Tibial artery (tissue), 4 donors: ENCODE measurements around the gene XPO6.

Source experiments
- DNase-seq, 2 donors: peaks; one replicate each; pipeline ENCODE4 v3.0.0-alpha.2; 2019
- H3K27ac ChIP-seq, 2 donors: fragments of 200-600 bp; sonication (generic) in 1 of 2; 1 replicate in 1 of 2; 2 replicates in 1 of 2; pipeline ENCODE4 v1.5.1; 2018 to 2019; ENCODE audit warnings: mild to moderate bottlenecking in 1 of 2
- H3K27me3 ChIP-seq, 2 donors: fragments of 200-600 bp; sonication (generic) in 1 of 2; one replicate each; pipeline versions ENCODE4 v1.5.1 to v1.6.0; 2016 to 2019
- H3K36me3 ChIP-seq, 3 donors: fragments of 200-600 bp; sonication (generic) in 2 of 3; one replicate each; pipeline ENCODE4 v1.5.1; 2016 to 2019; ENCODE audit warnings: mild to moderate bottlenecking in 2 of 3
- H3K4me1 ChIP-seq, 4 donors: fragments of 200-600 bp; sonication (generic) in 2 of 4; 1 replicate in 3 of 4; 2 replicates in 1 of 4; pipeline ENCODE4 v1.5.1; 2016 to 2019
- H3K4me3 ChIP-seq, 2 donors: fragments of 200-600 bp; sonication (generic) in 1 of 2; 1 replicate in 1 of 2; 2 replicates in 1 of 2; pipeline ENCODE4 v1.5.1; 2018 to 2019; ENCODE audit warnings: mild to moderate bottlenecking in 2 of 2
- H3K9me3 ChIP-seq, 3 donors: fragments of 200-600 bp; sonication (generic) in 1 of 3; one replicate each; pipeline ENCODE4 v1.5.1; 2016 to 2019
- intact Hi-C: fragments of 100-400 bp; cut with DNase I; formaldehyde crosslinking; loops from one replicate; pipeline ENCODE4 v1.15.0; 2023; ENCODE audit warnings: low total_unique reads
- TF ChIP-seq, protein P1 (sequence below), 2 experiments: fragments of 200-600 bp in 1 of 2; fragments of 450-650 bp in 1 of 2; IDR thresholded peaks; one replicate each; pipeline ENCODE4 v1.5.1; 2017 to 2019; ENCODE audit warnings: antibody characterized with exemption in 2 of 2, mild to moderate bottlenecking in 1 of 2, moderate library complexity in 1 of 2

The XPO6 gene

DNA sequence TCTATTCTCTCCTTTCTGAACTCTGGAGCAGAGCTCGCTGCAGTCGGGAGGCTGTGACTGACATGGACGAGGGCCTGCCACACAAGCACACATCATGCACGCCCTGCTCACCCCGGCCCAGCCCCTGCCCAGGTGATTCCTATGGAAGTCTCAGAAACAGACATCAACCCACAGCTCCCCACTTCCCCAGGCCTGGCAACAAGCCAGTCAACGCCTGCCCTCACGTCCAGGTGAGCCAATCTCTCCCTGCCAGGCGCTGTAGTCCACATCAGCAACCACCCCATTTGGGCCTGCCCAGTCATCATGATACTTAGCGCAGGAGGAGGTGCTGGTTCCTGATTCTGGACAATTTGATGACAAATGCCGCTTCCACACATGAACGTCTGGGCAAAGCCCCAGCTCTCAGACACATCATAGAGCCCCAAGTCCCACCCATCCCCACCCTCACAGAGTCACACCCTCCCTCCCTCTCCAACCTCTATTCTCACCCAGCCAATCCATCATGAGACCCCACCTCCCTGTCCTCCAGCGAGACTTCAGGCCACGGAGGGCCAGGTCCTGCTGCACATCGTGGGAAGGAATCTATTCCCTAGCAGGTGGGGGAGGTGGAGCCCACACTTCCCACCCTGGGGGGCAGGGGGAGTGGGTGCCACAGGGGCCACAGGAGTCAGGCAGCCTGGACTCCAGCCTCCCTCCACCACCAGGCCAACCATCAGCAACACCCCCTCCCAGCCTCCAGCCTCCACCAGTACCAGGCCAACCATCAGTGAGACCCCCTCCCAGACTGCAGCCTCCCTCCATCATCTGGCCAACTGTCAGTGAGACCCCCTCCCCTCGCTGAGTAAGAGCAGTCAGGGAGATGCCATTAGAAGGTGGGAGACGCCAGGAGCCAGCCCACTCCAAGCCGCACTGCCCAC, 114.5 kb downstream of the XPO6 start:
- Histone ChIP-seq H3K4me1 (no peaks in the 10 kb centered on the region), H3K36me3 (peaks cover 39 to 64% (median 55%) of the 10 kb centered on the region in 3 donors)
- peak in 1 of 2 donors; percentile 63 for DNase-seq

DNA sequence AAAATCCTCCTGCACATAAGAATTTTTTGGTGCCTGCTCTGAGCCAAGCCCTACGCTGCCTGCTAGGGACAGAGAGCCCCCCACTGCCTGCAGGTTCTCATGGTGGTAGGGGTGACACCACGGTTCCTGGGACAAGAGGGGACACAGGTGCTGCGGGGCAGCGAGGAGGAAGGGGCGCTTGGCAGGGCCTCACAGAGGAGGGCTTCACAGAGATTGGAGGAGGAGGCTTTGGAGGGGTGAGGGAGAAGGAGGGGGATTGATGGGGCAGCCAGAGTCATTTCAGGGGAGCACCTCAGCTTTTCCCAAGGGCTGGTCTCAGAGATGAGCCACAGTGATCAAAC, 118.4 kb downstream of the XPO6 start:
- no peaks in the 10 kb centered on the region for H3K4me1 ChIP-seq
- H3K27me3 ChIP-seq = no peaks in the 10 kb centered on the region
- DNase-seq = no peak
- peaks cover 11 to 25% (median 16%) of the 10 kb centered on the region in 3 donors for H3K36me3 ChIP-seq
- H3K4me3 ChIP-seq = no peak overlapping the region
- intact Hi-C loops = no loop called here
- no peaks in the 10 kb centered on the region for H3K9me3 ChIP-seq
- H3K27ac ChIP-seq = no peak overlapping the region
- TF ChIP-seq, protein P1, sequence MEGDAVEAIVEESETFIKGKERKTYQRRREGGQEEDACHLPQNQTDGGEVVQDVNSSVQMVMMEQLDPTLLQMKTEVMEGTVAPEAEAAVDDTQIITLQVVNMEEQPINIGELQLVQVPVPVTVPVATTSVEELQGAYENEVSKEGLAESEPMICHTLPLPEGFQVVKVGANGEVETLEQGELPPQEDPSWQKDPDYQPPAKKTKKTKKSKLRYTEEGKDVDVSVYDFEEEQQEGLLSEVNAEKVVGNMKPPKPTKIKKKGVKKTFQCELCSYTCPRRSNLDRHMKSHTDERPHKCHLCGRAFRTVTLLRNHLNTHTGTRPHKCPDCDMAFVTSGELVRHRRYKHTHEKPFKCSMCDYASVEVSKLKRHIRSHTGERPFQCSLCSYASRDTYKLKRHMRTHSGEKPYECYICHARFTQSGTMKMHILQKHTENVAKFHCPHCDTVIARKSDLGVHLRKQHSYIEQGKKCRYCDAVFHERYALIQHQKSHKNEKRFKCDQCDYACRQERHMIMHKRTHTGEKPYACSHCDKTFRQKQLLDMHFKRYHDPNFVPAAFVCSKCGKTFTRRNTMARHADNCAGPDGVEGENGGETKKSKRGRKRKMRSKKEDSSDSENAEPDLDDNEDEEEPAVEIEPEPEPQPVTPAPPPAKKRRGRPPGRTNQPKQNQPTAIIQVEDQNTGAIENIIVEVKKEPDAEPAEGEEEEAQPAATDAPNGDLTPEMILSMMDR (IDR thresholded peaks at IDR 0.05) = no peak

More for the DNA sequence above, 114.5 kb downstream of the XPO6 start:
- TF ChIP-seq, protein P1 (IDR thresholded peaks at IDR 0.05) = no peak
- Histone ChIP-seq H3K4me3 (no peak overlapping the region), H3K27me3 (no peaks in the 10 kb centered on the region), H3K27ac (no peak overlapping the region), H3K9me3 (no peaks in the 10 kb centered on the region)
- intact Hi-C loops = no loop called here

DNA sequence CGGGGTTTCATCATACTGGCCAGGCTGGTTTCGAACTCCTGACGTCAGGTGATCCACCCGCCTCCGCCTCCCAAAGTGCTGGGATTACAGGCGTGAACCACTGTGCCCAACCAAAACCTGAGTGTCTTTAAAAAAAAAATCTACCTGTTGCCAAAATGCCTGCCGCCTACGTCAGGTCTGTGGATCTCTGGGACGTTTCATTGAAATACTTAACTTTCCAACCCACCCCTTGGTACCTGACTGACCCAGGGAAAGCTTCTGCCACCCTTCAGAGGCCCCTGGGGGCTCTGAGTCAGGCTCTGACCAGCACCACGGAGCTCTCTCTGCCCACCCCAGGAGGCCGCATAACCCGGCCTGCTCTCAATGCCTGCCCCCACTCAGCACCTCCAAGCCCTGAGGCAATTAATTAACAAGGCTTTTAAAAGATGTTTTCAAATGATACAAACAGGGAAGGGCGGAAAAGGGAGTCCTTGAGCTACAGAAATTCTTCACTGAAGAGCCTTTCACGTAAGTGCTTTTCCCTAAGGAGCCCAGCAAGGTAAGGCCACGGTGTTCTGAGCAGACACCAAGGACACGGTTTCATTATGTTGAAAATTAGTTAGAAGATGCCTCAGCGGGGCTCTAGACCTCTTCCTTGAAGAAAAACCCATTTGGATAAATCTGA, 118.9 kb downstream of the XPO6 start:
- H3K27me3 ChIP-seq = no peaks in the 10 kb centered on the region
- no peak for DNase-seq
- no peak overlapping the region for H3K4me3 ChIP-seq
- no peak overlapping the region for H3K27ac ChIP-seq
- TF ChIP-seq, protein P1 (IDR thresholded peaks at IDR 0.05) = no peak
- no peaks in the 10 kb centered on the region for H3K9me3 ChIP-seq
- intact Hi-C loops = no loop called here
- peaks cover 6 to 20% (median 11%) of the 10 kb centered on the region in 3 donors for H3K36me3 ChIP-seq
- H3K4me1 ChIP-seq = no peaks in the 10 kb centered on the region

DNA sequence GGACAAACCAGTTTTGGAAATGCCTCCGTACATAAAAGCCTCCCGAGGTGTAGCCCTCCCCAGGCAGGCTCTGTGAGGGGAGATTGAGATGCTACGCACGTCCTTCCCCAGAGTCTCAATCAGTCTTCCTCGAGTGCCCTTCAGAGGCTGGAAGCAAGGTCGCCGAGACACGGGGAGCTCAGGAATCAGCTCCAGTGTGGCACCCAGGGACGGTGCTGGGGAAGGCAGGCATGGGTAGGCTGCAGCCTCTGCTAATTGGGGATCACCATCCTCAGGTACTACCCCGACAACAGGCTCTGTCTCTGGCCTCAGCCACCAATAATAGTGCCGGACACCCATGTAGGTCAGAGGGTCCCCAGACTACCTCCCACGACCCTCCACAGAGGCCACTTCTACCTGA, 120.1 kb downstream of the XPO6 start:
- H3K4me1 ChIP-seq = no peaks in the 10 kb centered on the region
- peaks cover 0 to 8% (median 0%) of the 10 kb centered on the region in 3 donors for H3K36me3 ChIP-seq
- intact Hi-C loops = no loop called here
- DNase-seq = no peak
- no peaks in the 10 kb centered on the region for H3K27me3 ChIP-seq
- H3K9me3 ChIP-seq = no peaks in the 10 kb centered on the region
- H3K4me3 ChIP-seq = no peak overlapping the region
- TF ChIP-seq, protein P1 (IDR thresholded peaks at IDR 0.05) = no peak
- no peak overlapping the region for H3K27ac ChIP-seq

DNA sequence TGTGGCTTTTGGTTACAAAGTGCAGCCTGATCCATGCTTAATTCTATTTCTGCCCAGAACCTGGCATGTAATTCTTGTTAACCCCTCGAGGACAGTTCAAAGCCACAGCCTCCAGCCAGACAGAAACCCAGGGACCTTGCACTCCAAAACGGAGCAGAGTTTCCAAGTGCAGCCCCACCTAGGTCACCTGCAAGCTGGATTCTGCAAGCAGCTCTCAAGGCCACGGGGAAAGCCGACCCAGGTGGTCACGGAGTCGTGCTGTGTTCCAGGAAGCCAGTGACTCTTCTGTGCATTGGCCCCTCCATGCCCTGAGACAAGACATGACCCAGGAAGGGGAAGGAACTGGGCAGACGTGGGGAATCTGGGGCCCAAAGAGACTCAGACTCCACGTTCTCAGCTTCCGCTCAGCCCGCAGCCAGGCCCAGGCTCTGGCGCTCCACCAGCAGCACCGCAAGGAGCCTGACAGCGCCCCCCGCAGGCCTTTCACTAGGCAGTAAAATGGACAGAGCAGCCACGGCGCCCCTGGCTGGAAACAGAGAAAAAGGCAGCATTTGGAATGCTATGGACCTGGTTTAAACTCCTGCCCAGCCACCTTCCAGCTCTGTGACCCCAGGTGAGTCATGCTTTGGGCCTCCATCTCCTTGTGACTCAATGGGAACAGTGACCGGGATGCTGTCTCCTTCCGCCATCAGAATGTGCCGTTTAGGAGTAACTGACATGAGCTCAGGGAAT, 121.0 kb downstream of the XPO6 start:
- Histone ChIP-seq H3K4me1 (no peaks in the 10 kb centered on the region), H3K27ac (no peak overlapping the region), H3K27me3 (no peaks in the 10 kb centered on the region), H3K4me3 (no peak overlapping the region), H3K36me3 (no peaks in the 10 kb centered on the region), H3K9me3 (no peaks in the 10 kb centered on the region)
- intact Hi-C loops = no loop called here
- TF ChIP-seq, protein P1 (IDR thresholded peaks at IDR 0.05) = no peak
- no peak for DNase-seq
